CD4-positive, alpha-beta T cell (primary cell): ENCODE data around the gene PGBD5. TPM values are rescaled to one million over a fixed set of nuclear protein-coding genes. Genes with fewer than 3 reads are reported as not detected.

Experiments
- ATAC-seq: fragments of 200-7000 bp; cut with Tn5 transposase; one replicate; pipeline ENCODE4 v1.10.0; 2022; ENCODE audit warnings: mild to moderate bottlenecking; ENCODE audit not compliant: poor library complexity
- CTCF ChIA-PET: fragments of 350-600 bp; sonication (Branson Sonifier 250); formaldehyde crosslinking; loops from one replicate; lab custom pipeline; 2021; ENCODE audit warnings: antibody characterized with exemption, inconsistent platforms; lab: Charles Lee
- POLR2A ChIA-PET: fragments of 350-600 bp; sonication (Branson Sonifier 250); formaldehyde crosslinking; loops from one replicate; lab custom pipeline; 2021; ENCODE audit warnings: antibody characterized with exemption, inconsistent platforms; lab: Charles Lee
- DNase-seq, 14 experiments: peaks; one replicate each; pipeline ENCODE4 v3.0.0-alpha.2; 2013 to 2020; ENCODE audit warnings: mixed read lengths in 2 of 14
- H3K27ac ChIP-seq, 2 donors: one replicate each; pipeline versions ENCODE4 v1.5.1 to v1.7.0; 2013; ENCODE audit warnings: low read length in 2 of 2, low read depth in 1 of 2, mild to moderate bottlenecking in 1 of 2
- H3K27me3 ChIP-seq, 2 experiments: 1 replicate in 1 of 2; 2 replicates in 1 of 2; pipeline versions ENCODE4 v1.6.1 to v1.7.0; 2013; ENCODE audit warnings: low read length in 2 of 2, control low read depth in 1 of 2, mild to moderate bottlenecking in 1 of 2, moderate library complexity in 1 of 2; ENCODE audit not compliant: insufficient read depth in 2 of 2, control insufficient read depth in 1 of 2
- H3K36me3 ChIP-seq: one replicate; pipeline ENCODE4 v1.6.1; 2013; ENCODE audit warnings: low read length, control low read depth; ENCODE audit not compliant: insufficient read depth
- H3K4me1 ChIP-seq: one replicate; pipeline ENCODE4 v1.6.1; 2013; ENCODE audit warnings: low read length, control low read depth; ENCODE audit not compliant: insufficient read depth
- H3K4me3 ChIP-seq: one replicate; pipeline ENCODE4 v1.5.1; 2013; ENCODE audit warnings: mild to moderate bottlenecking, low read length, moderate library complexity
- H3K9me3 ChIP-seq, 2 experiments: 1 replicate in 1 of 2; 2 replicates in 1 of 2; pipeline versions ENCODE4 v1.6.1 to v1.7.0; 2013; ENCODE audit warnings: low read length in 2 of 2, mild to moderate bottlenecking in 2 of 2, control low read depth in 1 of 2, moderate library complexity in 1 of 2; ENCODE audit not compliant: control insufficient read depth in 1 of 2, insufficient read depth in 1 of 2
- H3K27ac Mint-ChIP-seq: one replicate; pipeline ENCODE4 v1.8.0; 2020; ENCODE audit warnings: mixed read lengths
- H3K27me3 Mint-ChIP-seq: one replicate; pipeline ENCODE4 v1.8.0; 2021; ENCODE audit warnings: mixed read lengths
- H3K36me3 Mint-ChIP-seq: one replicate; pipeline ENCODE4 v1.8.0; 2021; ENCODE audit warnings: low read depth, mixed read lengths
- H3K4me1 Mint-ChIP-seq: one replicate; pipeline ENCODE4 v1.8.0; 2021; ENCODE audit warnings: low read depth, mixed read lengths
- H3K4me3 Mint-ChIP-seq: one replicate; pipeline ENCODE4 v1.8.0; 2020; ENCODE audit warnings: mild to moderate bottlenecking, mixed read lengths
- H3K9me3 Mint-ChIP-seq: one replicate; pipeline ENCODE4 v1.8.0; 2020; ENCODE audit warnings: mixed read lengths
- CTCF ChIP-seq: fragments of 200-600 bp; IDR thresholded peaks from one replicate; pipeline ENCODE4 v1.8.0; 2022; ENCODE audit warnings: antibody characterized with exemption, mild to moderate bottlenecking
- intact Hi-C, 2 experiments: fragments of 100-400 bp; cut with DNase I in 1 of 2; cut with micrococcal nuclease in 1 of 2; formaldehyde crosslinking; loops; one replicate each; pipeline versions ENCODE4 v1.15.1 to v1.9.0; 2023 to 2025; cut with DNase I, micrococcal nuclease
- total RNA-seq, 174 experiments: library from RNA in 2 of 174; stranded (reverse) in 2 of 174; gene quantifications; one replicate each; pipeline ENCODE4 v1.2.3 and lab custom pipeline; 2021 to 2026

PGBD5 gene
- total RNA-seq, 2 experiments from 2014 or later = not detected

GRCh38 chr1:230267338-230268065 is 158.6 kb downstream of the PGBD5 start:
- TF ChIP-seq CTCF = no peak
- peaks cover 13% of the 10 kb centered on the region for H3K4me1 ChIP-seq
- no peak overlapping the region for H3K27ac Mint-ChIP-seq
- H3K27ac ChIP-seq = no peak overlapping the region
- no peak for ATAC-seq
- H3K27me3 ChIP-seq = no peaks in the 10 kb centered on the region
- DNase-seq = peak in 1 of 14 experiments; percentile 25
- no peaks in the 10 kb centered on the region for H3K27me3 Mint-ChIP-seq
- no peak overlapping the region for H3K4me3 Mint-ChIP-seq
- peaks cover 52% of the 10 kb centered on the region for H3K36me3 Mint-ChIP-seq
- no peaks in the 10 kb centered on the region for H3K9me3 ChIP-seq
- no peaks in the 10 kb centered on the region for H3K9me3 Mint-ChIP-seq
- ChIA-PET POLR2A (no interaction called here), CTCF (no interaction called here)
- no peak overlapping the region for H3K4me3 ChIP-seq
- intact Hi-C loops = no loop called here
- peaks cover 14% of the 10 kb centered on the region for H3K4me1 Mint-ChIP-seq
- H3K36me3 ChIP-seq = peaks cover 32% of the 10 kb centered on the region

- no peaks in the 10 kb centered on the region for H3K27me3 Mint-ChIP-seq
- Histone ChIP-seq H3K36me3 (peaks cover 38% of the 10 kb centered on the region), H3K4me1 (peaks cover 13% of the 10 kb centered on the region), H3K27me3 (no peaks in the 10 kb centered on the region), H3K4me3 (no peak overlapping the region), H3K9me3 (no peaks in the 10 kb centered on the region), H3K27ac (no peak overlapping the region)
- POLR2A ChIA-PET = no interaction called here
- no peak overlapping the region for H3K4me3 Mint-ChIP-seq
- ATAC-seq (no peak), DNase-seq (no peak)
- peaks cover 63% of the 10 kb centered on the region for H3K36me3 Mint-ChIP-seq
- H3K4me1 Mint-ChIP-seq = peaks cover 13% of the 10 kb centered on the region
- intact Hi-C loops = no loop called here
- H3K9me3 Mint-ChIP-seq = no peaks in the 10 kb centered on the region
- CTCF ChIA-PET = no interaction called here
- H3K27ac Mint-ChIP-seq = no peak overlapping the region
- TF ChIP-seq CTCF = no peak
Measured at GRCh38 chr1:230266456-230266855, 159.7 kb downstream of the PGBD5 start.

GRCh38 chr1:230265200-230266115 is 160.7 kb downstream of the PGBD5 start:
- Histone ChIP-seq H3K4me3 (no peak overlapping the region), H3K27me3 (no peaks in the 10 kb centered on the region), H3K27ac (no peak overlapping the region), H3K36me3 (peaks cover 44% of the 10 kb centered on the region), H3K9me3 (no peaks in the 10 kb centered on the region), H3K4me1 (peaks cover 6% of the 10 kb centered on the region)
- Mint-ChIP-seq H3K36me3 (peaks cover 66% of the 10 kb centered on the region), H3K27me3 (no peaks in the 10 kb centered on the region), H3K4me1 (peaks cover 3% of the 10 kb centered on the region), H3K27ac (no peak overlapping the region), H3K9me3 (no peaks in the 10 kb centered on the region), H3K4me3 (no peak overlapping the region)
- ChIA-PET POLR2A (no interaction called here), CTCF (no interaction called here)
- ATAC-seq (no peak), DNase-seq (peak in 1 of 14 experiments; percentile 8)
- intact Hi-C loops = no loop called here
- no peak for TF ChIP-seq CTCF

Other genes starting within 250 kb of the PGBD5 start
- gene COG2, start 216.1 kb upstream of the PGBD5 start, total RNA-seq = 10 to 100 TPM; 17.3 to 21.4 TPM